DMS53 treated with DMSO at 0.1 percent for 48 hours (cell line): ENCODE measurements around the gene PRAMEF2.
"Not testable (repeated sequence)": the region's sequence is repeated elsewhere in the genome, so short reads cannot be mapped to it uniquely, and the experiment has no call there.

Experiments used
- DNase-seq: peaks from one replicate; lab custom pipeline; 2025; ENCODE audit not compliant: unreplicated experiment; lab: John Stamatoyannopoulos, UW

The PRAMEF2 gene

GRCh38 chr1:12856786-12857185 is at the start of gene PRAMEF2:
PRAMEF2 (plus strand) TSS chr1:12857086; CDS start chr1:12859010, 1,924 bp downstream.
- DNase-seq: not testable (repeated sequence)

GRCh38 chr1:12809933-12810332 is 47.0 kb upstream of the PRAMEF2 start:
- DNase-seq: no peak

GRCh38 chr1:12810691-12811408 is 46.0 kb upstream of the PRAMEF2 start:
- no peak for DNase-seq

- no peak for DNase-seq
Observed at GRCh38 chr1:12811409-12811784, 45.5 kb upstream of the PRAMEF2 start.

GRCh38 chr1:12819061-12819460 is 37.8 kb upstream of the PRAMEF2 start:
- DNase-seq: not testable (repeated sequence)

GRCh38 chr1:12831310-12831709 is 25.6 kb upstream of the PRAMEF2 start, which contains the start of gene PRAMEF11:
PRAMEF11 (minus strand) TSS chr1:12831410; CDS start chr1:12828789, 2,621 bp downstream.
- not testable (repeated sequence) for DNase-seq

- not testable (repeated sequence) for DNase-seq
Observed at GRCh38 chr1:12833251-12833650, 23.6 kb upstream of the PRAMEF2 start.

GRCh38 chr1:12848620-12849019 is 8.3 kb upstream of the PRAMEF2 start, which contains the start of gene HNRNPCL1:
HNRNPCL1 (minus strand) TSS chr1:12848720; CDS start chr1:12848289, 431 bp downstream.
- not testable (repeated sequence) for DNase-seq

- DNase-seq: no peak
Observed at GRCh38 chr1:12851779-12852178, 5.1 kb upstream of the PRAMEF2 start.

- not testable (repeated sequence) for DNase-seq
Observed at GRCh38 chr1:12863131-12863880, 6.4 kb downstream of the PRAMEF2 start.

- not testable (repeated sequence) for DNase-seq
Observed at GRCh38 chr1:12878453-12878852, 21.6 kb downstream of the PRAMEF2 start.

- not testable (repeated sequence) for DNase-seq
Observed at GRCh38 chr1:12886101-12886500, 29.2 kb downstream of the PRAMEF2 start, which contains the start of gene PRAMEF4. PRAMEF4 (minus strand) TSS chr1:12886201; CDS start chr1:12883394, 2,807 bp downstream.

- DNase-seq: not testable (repeated sequence)
Observed at GRCh38 chr1:12898170-12898569, 41.3 kb downstream of the PRAMEF2 start, which contains the start of gene PRAMEF10. PRAMEF10 (minus strand) TSS chr1:12898270; CDS start chr1:12895847, 2,423 bp downstream.

- not testable (repeated sequence) for DNase-seq
Observed at GRCh38 chr1:12899186-12899585, 42.3 kb downstream of the PRAMEF2 start.

GRCh38 chr1:12903793-12904572 is 47.1 kb downstream of the PRAMEF2 start:
- not testable (repeated sequence) for DNase-seq
